Measurements from ENCODE around the gene SNAI3.

Gene SNAI3

DNA sequence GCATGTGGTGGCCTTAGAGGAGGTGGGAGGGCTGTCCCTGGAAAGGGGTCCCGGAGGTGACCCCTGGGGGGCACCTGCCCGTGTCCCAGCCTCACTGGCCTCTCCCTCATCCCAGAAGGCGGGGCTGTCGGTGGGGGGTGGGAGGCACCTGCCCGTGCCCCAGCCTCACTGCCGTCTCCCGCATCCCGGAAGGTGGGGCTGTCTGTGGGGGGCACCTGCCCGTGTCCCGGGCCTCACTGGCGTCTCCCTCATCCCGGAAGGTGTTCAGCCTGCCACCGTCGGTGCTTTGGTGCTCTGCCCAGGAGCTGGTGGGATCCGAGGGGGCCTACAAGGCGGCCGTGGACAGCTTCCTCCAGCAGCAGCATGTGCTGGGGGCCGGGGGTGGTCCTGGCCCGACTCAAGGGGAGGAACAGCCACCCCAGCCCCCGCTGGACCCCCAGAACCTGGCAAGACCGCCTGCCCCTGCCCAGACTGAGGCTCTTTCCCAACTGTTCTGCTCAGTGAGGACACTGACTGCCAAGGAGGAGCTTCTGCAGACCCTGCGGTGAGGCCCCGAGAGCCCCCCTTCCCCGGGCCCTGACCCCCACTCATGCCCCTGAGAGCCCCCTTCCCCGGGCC, 26.2 kb upstream of the SNAI3 start:
- H3K4me1 ChIP-seq (ENCODE audit: control insufficient read depth, low read length), result peaks cover 12% of the 10 kb centered on the region
- no peaks in the 10 kb centered on the region for H3K9me3 ChIP-seq (ENCODE audit: control insufficient read depth, insufficient read depth, low read length)
- no peaks in the 10 kb centered on the region for H4K20me1 ChIP-seq (ENCODE audit: control insufficient read depth, insufficient read depth, low read depth, low read length)
- TF ChIP-seq, protein P1, sequence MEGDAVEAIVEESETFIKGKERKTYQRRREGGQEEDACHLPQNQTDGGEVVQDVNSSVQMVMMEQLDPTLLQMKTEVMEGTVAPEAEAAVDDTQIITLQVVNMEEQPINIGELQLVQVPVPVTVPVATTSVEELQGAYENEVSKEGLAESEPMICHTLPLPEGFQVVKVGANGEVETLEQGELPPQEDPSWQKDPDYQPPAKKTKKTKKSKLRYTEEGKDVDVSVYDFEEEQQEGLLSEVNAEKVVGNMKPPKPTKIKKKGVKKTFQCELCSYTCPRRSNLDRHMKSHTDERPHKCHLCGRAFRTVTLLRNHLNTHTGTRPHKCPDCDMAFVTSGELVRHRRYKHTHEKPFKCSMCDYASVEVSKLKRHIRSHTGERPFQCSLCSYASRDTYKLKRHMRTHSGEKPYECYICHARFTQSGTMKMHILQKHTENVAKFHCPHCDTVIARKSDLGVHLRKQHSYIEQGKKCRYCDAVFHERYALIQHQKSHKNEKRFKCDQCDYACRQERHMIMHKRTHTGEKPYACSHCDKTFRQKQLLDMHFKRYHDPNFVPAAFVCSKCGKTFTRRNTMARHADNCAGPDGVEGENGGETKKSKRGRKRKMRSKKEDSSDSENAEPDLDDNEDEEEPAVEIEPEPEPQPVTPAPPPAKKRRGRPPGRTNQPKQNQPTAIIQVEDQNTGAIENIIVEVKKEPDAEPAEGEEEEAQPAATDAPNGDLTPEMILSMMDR (IDR thresholded peaks at IDR 0.05; ENCODE audit: low read depth, low read length, poor library complexity, severe bottlenecking), result no peak
- no peak for TF ChIP-seq EZH2phosphoT487 (IDR thresholded peaks at IDR 0.05; ENCODE audit: borderline replicate concordance, low read length)
- H3K79me2 ChIP-seq (ENCODE audit: control insufficient read depth, low read length), result peaks cover 41% of the 10 kb centered on the region
- H3K4me2 ChIP-seq (ENCODE audit: low read length), result no peak overlapping the region
- H3K36me3 ChIP-seq (ENCODE audit: control insufficient read depth, low read length), result peaks cover 57% of the 10 kb centered on the region
- no peak overlapping the region for H3K4me3 ChIP-seq (ENCODE audit: low read length)
- H3K27ac ChIP-seq (ENCODE audit: low read depth, low read length), result no peak overlapping the region
- H3K9me2 ChIP-seq (replicated peaks; ENCODE audit: control insufficient read depth, low read length), result no peaks in the 10 kb centered on the region
- no peaks in the 10 kb centered on the region; the same call in none of the 2 replicates for H3F3A ChIP-seq (ENCODE audit: control insufficient read depth, insufficient read depth)
- H3K27me3 ChIP-seq (ENCODE audit: control insufficient read depth, low read length), result no peaks in the 10 kb centered on the region

DNA sequence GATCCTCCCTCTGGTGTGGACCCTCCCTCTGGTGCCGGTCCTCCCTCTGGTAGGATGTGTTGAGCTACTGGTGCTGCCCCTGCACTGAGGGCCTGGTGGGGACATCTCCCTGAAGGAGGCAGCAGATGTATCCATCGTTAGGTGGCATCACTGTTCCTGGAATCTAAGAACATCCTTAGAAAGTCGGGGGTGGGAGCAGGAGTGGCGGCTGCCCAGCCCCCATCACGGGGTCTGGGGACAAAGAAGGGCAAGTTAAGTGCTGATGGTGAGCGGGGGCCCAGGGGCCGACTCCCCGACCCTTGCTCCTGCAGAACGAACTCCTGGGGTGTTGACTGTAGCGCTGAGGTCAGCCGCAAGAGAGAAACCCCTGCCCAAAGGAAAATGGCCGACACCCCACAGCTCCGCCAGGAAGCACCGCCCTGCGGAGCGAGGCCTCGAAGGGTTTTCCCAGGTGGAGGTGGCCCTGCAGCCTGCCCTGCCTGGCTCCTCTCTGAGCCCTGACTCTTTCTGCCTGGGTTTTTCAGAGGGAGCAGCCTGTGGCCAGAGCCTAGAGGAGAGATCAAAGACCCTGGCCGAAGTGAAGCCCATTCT, 25.5 kb upstream of the SNAI3 start:
- Histone ChIP-seq H3K4me1 (ENCODE audit: control insufficient read depth, low read length) (peaks cover 18% of the 10 kb centered on the region), H4K20me1 (ENCODE audit: control insufficient read depth, insufficient read depth, low read depth, low read length) (no peaks in the 10 kb centered on the region), H3K9me2 (replicated peaks; ENCODE audit: control insufficient read depth, low read length) (no peaks in the 10 kb centered on the region), H3K9me3 (ENCODE audit: control insufficient read depth, insufficient read depth, low read length) (no peaks in the 10 kb centered on the region), H3K27ac (ENCODE audit: low read depth, low read length) (no peak overlapping the region), H3F3A (ENCODE audit: control insufficient read depth, insufficient read depth) (peaks cover 3% of the 10 kb centered on the region; the same call in 1 of the 2 replicates), H3K36me3 (ENCODE audit: control insufficient read depth, low read length) (peaks cover 50% of the 10 kb centered on the region), H3K27me3 (ENCODE audit: control insufficient read depth, low read length) (no peaks in the 10 kb centered on the region), H3K4me2 (ENCODE audit: low read length) (no peak overlapping the region), H3K4me3 (ENCODE audit: low read length) (no peak overlapping the region), H3K79me2 (ENCODE audit: control insufficient read depth, low read length) (peaks cover 48% of the 10 kb centered on the region)
- TF ChIP-seq, protein P1 (IDR thresholded peaks at IDR 0.05; ENCODE audit: low read depth, low read length, poor library complexity, severe bottlenecking), result no peak
- no peak for TF ChIP-seq EZH2phosphoT487 (IDR thresholded peaks at IDR 0.05; ENCODE audit: borderline replicate concordance, low read length)

DNA sequence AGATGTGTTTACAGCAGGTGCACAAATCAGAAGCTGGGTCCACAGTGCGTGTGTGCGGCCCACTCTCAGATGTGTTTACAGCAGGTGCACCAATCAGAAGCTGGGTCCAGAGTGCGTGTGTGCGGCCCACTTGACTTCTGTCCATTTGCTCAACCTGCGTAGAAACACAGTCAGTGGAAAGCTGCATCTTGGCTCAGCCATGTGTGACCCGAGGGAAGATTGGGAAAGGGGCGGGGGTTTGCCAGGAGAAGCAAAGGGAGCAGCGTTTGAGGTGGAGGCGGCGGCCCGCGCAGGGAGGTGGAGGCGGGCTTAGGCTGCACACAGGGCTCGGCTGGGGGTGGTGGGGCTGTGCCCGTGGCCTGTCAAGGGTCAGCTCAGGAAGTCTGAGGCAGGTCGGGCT, 24.2 kb upstream of the SNAI3 start:
- H3K4me3 ChIP-seq (ENCODE audit: low read length), result no peak overlapping the region
- H3K79me2 ChIP-seq (ENCODE audit: control insufficient read depth, low read length), result peaks cover 54% of the 10 kb centered on the region
- H3K36me3 ChIP-seq (ENCODE audit: control insufficient read depth, low read length), result peaks cover 38% of the 10 kb centered on the region
- H3K9me3 ChIP-seq (ENCODE audit: control insufficient read depth, insufficient read depth, low read length), result no peaks in the 10 kb centered on the region
- H3K27ac ChIP-seq (ENCODE audit: low read depth, low read length), result no peak overlapping the region
- TF ChIP-seq, protein P1 (IDR thresholded peaks at IDR 0.05; ENCODE audit: low read depth, low read length, poor library complexity, severe bottlenecking), result no peak
- no peak for TF ChIP-seq EZH2phosphoT487 (IDR thresholded peaks at IDR 0.05; ENCODE audit: borderline replicate concordance, low read length)
- H3K4me1 ChIP-seq (ENCODE audit: control insufficient read depth, low read length), result peaks cover 18% of the 10 kb centered on the region
- H3K9me2 ChIP-seq (replicated peaks; ENCODE audit: control insufficient read depth, low read length), result no peaks in the 10 kb centered on the region
- no peaks in the 10 kb centered on the region for H4K20me1 ChIP-seq (ENCODE audit: control insufficient read depth, insufficient read depth, low read depth, low read length)
- H3F3A ChIP-seq (ENCODE audit: control insufficient read depth, insufficient read depth), result peaks cover 4% of the 10 kb centered on the region
- no peaks in the 10 kb centered on the region for H3K27me3 ChIP-seq (ENCODE audit: control insufficient read depth, low read length)
- H3K4me2 ChIP-seq (ENCODE audit: low read length), result no peak overlapping the region

All from DOHH2 (cell line).